GM12878 (cell line): ENCODE results near the gene DHX30. TPM values are rescaled to one million over a fixed set of nuclear protein-coding genes. Genes with fewer than 3 reads are reported as not detected.

Source experiments
- ATAC-seq: fragments of 200-7000 bp; cut with Tn5 transposase; 3 replicates; pipeline ENCODE4 v1.9.1; 2020; ENCODE audit warnings: mild to moderate bottlenecking, moderate library complexity
- BruUV-seq: library from RNA; stranded (reverse); fragments of 400-500 nt; replicated peaks from 2 replicates; lab custom pipeline; 2021; lab: Mats Ljungman, UMichigan
- CTCF ChIA-PET: fragments of 300-600 bp; sonication (Branson Sonifier 250); formaldehyde crosslinking; extraction: SDS; loops from one replicate; lab custom pipeline; 2021; ENCODE audit warnings: inconsistent platforms; lab: Yijun Ruan, JAX
- POLR2A ChIA-PET: fragments of 350-600 bp; formaldehyde crosslinking; extraction: SDS; loops from one replicate; lab custom pipeline; 2021; ENCODE audit warnings: inconsistent platforms; lab: Charles Lee
- RAD21 ChIA-PET: fragments of 300-600 bp; sonication (Branson Sonifier 250); formaldehyde crosslinking; loops from one replicate; lab custom pipeline; 2023; ENCODE audit warnings: antibody characterized with exemption; ENCODE audit not compliant: unreplicated experiment; lab: Charles Lee
- SMC1A ChIA-PET: fragments of 300-600 bp; sonication (Branson Sonifier 250); formaldehyde crosslinking; loops from one replicate; lab custom pipeline; 2023; ENCODE audit not compliant: unreplicated experiment, uncharacterized antibody; lab: Charles Lee
- DNase-seq: peaks from one replicate; pipeline ENCODE4 v3.0.0-alpha.2; 2011; ENCODE audit warnings: low read depth, low spot score
- FAIRE-seq: peaks from 3 replicates; lab custom pipeline; 2011; peaks lifted over from hg19 to GRCh38; lab: Jason Lieb, UNC
- H2AFZ ChIP-seq: 2 replicates; pipeline ENCODE4 v1.6.0; 2011; ENCODE audit warnings: low read depth, low read length, control low read depth; ENCODE audit not compliant: control insufficient read depth
- H3K27ac ChIP-seq: 2 replicates; pipeline ENCODE4 v1.5.1; 2011; ENCODE audit warnings: control low read depth; ENCODE audit not compliant: control insufficient read depth, insufficient read depth
- H3K27me3 ChIP-seq, 2 experiments: replicated peaks in 1 of 2; 2 replicates each; pipeline versions ENCODE4 v1.6.0 to v1.6.1; 2011; ENCODE audit warnings: low read length in 1 of 2; ENCODE audit not compliant: control insufficient read depth in 2 of 2, insufficient read depth in 2 of 2
- H3K36me3 ChIP-seq, 2 experiments: 2 replicates each; pipeline ENCODE4 v1.5.1; 2011; ENCODE audit warnings: low read length in 1 of 2; ENCODE audit not compliant: control insufficient read depth in 2 of 2, insufficient read depth in 2 of 2
- H3K4me1 ChIP-seq: 2 replicates; pipeline ENCODE4 v1.6.1; 2011; ENCODE audit warnings: mild to moderate bottlenecking, low read length, moderate library complexity, mixed read lengths; ENCODE audit not compliant: control insufficient read depth, insufficient read depth
- H3K4me2 ChIP-seq: 2 replicates; pipeline ENCODE4 v1.6.0; 2011; ENCODE audit warnings: control low read depth; ENCODE audit not compliant: control insufficient read depth, insufficient read depth
- H3K4me3 ChIP-seq: fragments of 200-600 bp; sonication (generic); 2 replicates; pipeline ENCODE4 v1.5.1; 2016
- H3K79me2 ChIP-seq: 2 replicates; pipeline ENCODE4 v1.6.0; 2011; ENCODE audit warnings: low read length; ENCODE audit not compliant: control insufficient read depth, insufficient read depth
- H3K9ac ChIP-seq: 2 replicates; pipeline ENCODE4 v1.8.0; 2011; ENCODE audit warnings: low read length, control low read depth, mixed read lengths; ENCODE audit not compliant: control insufficient read depth, insufficient read depth
- H3K9me3 ChIP-seq: replicated peaks from 3 replicates; pipeline ENCODE4 v1.5.1; 2011; ENCODE audit warnings: mild to moderate bottlenecking, low read length; ENCODE audit not compliant: control insufficient read depth, insufficient read depth
- H4K20me1 ChIP-seq: 2 replicates; pipeline ENCODE4 v1.6.0; 2011; ENCODE audit not compliant: control insufficient read depth, insufficient read depth
- MEF2B ChIP-seq: fragments of 450-650 bp; IDR thresholded peaks from 2 replicates; pipeline ENCODE4 v1.6.1; 2018; ENCODE audit warnings: mild to moderate bottlenecking, moderate library complexity; ENCODE audit not compliant: partially characterized antibody, poor library complexity, severe bottlenecking
- PBX3 ChIP-seq: IDR thresholded peaks from 2 replicates; pipeline ENCODE4 v1.6.1; 2011; ENCODE audit warnings: mild to moderate bottlenecking, low read depth, low read length, moderate library complexity; ENCODE audit not compliant: insufficient replicate concordance
- POLR2A ChIP-seq: IDR thresholded peaks from 2 replicates; pipeline ENCODE4 v1.6.1; 2011; ENCODE audit warnings: low read depth, mild to moderate bottlenecking, low read length
- POLR2AphosphoS2 ChIP-seq: IDR thresholded peaks from 2 replicates; pipeline ENCODE4 v1.6.1; 2011; ENCODE audit warnings: low read depth, mild to moderate bottlenecking, low read length, improper control_type of control experiment, moderate library complexity
- POLR2AphosphoS5 ChIP-seq: IDR thresholded peaks from 2 replicates; pipeline ENCODE4 v1.6.1; 2011; ENCODE audit warnings: mild to moderate bottlenecking, low read length, inconsistent platforms
- RCOR1 ChIP-seq: conservative IDR thresholded peaks from 2 replicates; pipeline ENCODE4 v1.6.1; 2012; ENCODE audit warnings: low read depth, low read length, improper control_type of control experiment
- SIX5 ChIP-seq: IDR thresholded peaks from 2 replicates; pipeline ENCODE4 v1.6.1; 2011; ENCODE audit warnings: mild to moderate bottlenecking, low read depth, low read length, moderate library complexity; ENCODE audit not compliant: severe bottlenecking
- WGBS: methylation state at CpG from one replicate; pipeline ENCODE4 v1.1.6; 2016; ENCODE audit warnings: low lambda C conversion rate; ENCODE audit not compliant: insufficient replicate concordance, insufficient coverage; ENCODE audit errors: missing lambda C conversion rate; 5-methylcytosine and 5-hydroxymethylcytosine counted together
- in situ Hi-C: fragments of 300-500 bp; cut with MboI; formaldehyde crosslinking; loops from 9 replicates; pipeline ENCODE4 v1.14.3; 2018; ENCODE audit warnings: mixed read lengths
- intact Hi-C: fragments of 100-400 bp; cut with micrococcal nuclease; formaldehyde crosslinking; loops from one replicate; pipeline ENCODE4 v1.14.2; 2022; ENCODE audit not compliant: unreplicated experiment
- polyA plus RNA-seq, 11 experiments: library from polyadenylated mRNA; depleted of rRNA in 4 of 11; unstranded in 6 of 11; stranded (reverse) in 5 of 11; fragments of >200 nt; fragmentation: Nextera tagmentation in 4 of 11; fragmentation: Illumina TruSeq in 1 of 11; extraction: Ambion mirVana in 4 of 11; extraction: Trizol in 1 of 11; gene quantifications; 1 replicate in 1 of 11; 2 replicates in 10 of 11; pipeline versions ENCODE4 v1.2.1 to v1.2.3, GENCODE V29; 2011 to 2016; ENCODE audit warnings: inconsistent platforms in 2 of 11, missing spikeins in 2 of 11, low read depth in 1 of 11
- total RNA-seq, 4 experiments: library from RNA; depleted of rRNA in 3 of 4; stranded (reverse); fragments of >200 nt in 3 of 4; fragmentation: Illumina TruSeq in 1 of 4; extraction: Trizol in 1 of 4; gene quantifications; 2 replicates each; pipeline versions ENCODE4 v1.2.1 to v1.2.3, GENCODE V29; 2013 to 2021
- TF ChIP-seq, protein P1 (sequence below): IDR thresholded peaks from 2 replicates; pipeline ENCODE4 v1.6.1; 2012; ENCODE audit warnings: mild to moderate bottlenecking, low read depth, low read length

DHX30 gene
- total and polyA plus RNA-seq, 10 of the 15 experiments (the other 5 are each of a cell fraction or from before 2014, with no cell fraction given) = 9.5 to 75.3 (median 47.8) TPM

DNA sequence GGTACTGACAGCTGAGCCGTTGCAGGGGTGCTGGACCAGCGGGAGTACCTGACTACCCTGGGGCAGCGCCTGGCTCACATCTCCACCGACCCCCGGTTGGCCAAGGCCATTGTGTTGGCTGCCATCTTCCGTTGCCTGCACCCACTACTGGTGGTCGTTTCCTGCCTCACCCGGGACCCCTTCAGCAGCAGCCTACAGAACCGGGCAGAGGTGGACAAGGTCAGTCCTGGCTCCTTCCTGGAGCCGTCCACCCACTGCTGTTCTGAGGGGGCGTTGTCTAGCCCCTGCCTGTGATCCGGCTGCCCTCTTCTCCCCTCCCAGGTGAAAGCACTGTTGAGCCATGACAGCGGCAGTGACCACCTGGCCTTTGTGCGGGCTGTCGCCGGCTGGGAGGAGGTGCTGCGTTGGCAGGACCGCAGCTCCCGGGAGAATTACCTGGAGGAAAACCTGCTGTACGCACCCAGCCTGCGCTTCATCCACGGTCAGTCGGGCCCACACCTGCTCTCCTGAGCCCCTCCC, 45.7 kb downstream of the DHX30 start:
- TF ChIP-seq MEF2B (no peak), POLR2A (peak; percentile 54), POLR2AphosphoS2 (peak; percentile 60; the same call in 1 of the 2 replicates)
- no TSS peak for BruUV-seq
- intact Hi-C loops (no loop called here), in situ Hi-C loops (no loop called here)
- DNase-seq (no peak), FAIRE-seq (no peak), ATAC-seq (no peak)
- whole genome bisulfite sequencing = 95% methylated on average over 23 of the region's 23 CpGs
- H3K27ac ChIP-seq = no peak overlapping the region
- CTCF ChIA-PET = interaction anchor here (1.5 to 2.2 kb wide), 2 partner anchors 141 to 303 kb away, joined by 5 to 6 read pairs; no protein-coding TSS in a partner anchor
- H2AFZ ChIP-seq = no peak overlapping the region
- H4K20me1 ChIP-seq = no peaks in the 10 kb centered on the region
- RAD21 ChIA-PET = no interaction called here
- no peaks in the 10 kb centered on the region for H3K9me3 ChIP-seq
- H3K4me1 ChIP-seq = no peaks in the 10 kb centered on the region
- no peaks in the 10 kb centered on the region for H3K27me3 ChIP-seq
- H3K9ac ChIP-seq = no peak overlapping the region
- POLR2A ChIA-PET = no interaction called here
- H3K4me2 ChIP-seq = no peak overlapping the region
- SMC1A ChIA-PET = no interaction called here
- peaks cover 19 to 55% of the 10 kb centered on the region in 2 experiments for H3K36me3 ChIP-seq
- no peaks in the 10 kb centered on the region for H3K79me2 ChIP-seq
- no peak overlapping the region for H3K4me3 ChIP-seq

GRCh38 chr3:47849186-47849698, 46.3 kb downstream of the DHX30 start:
- FAIRE-seq = no peak
- no peaks in the 10 kb centered on the region for H3K4me1 ChIP-seq
- peaks cover 13 to 52% of the 10 kb centered on the region in 2 experiments for H3K36me3 ChIP-seq
- TF ChIP-seq POLR2A (peak; percentile 9; the same call in 1 of the 2 replicates), POLR2AphosphoS5 (0 out of 2 replicates have a peak, but pooled peaks have one; percentile 4), SIX5 (no peak), PBX3 (no peak), RCOR1 (no peak)
- TF ChIP-seq, protein P1, sequence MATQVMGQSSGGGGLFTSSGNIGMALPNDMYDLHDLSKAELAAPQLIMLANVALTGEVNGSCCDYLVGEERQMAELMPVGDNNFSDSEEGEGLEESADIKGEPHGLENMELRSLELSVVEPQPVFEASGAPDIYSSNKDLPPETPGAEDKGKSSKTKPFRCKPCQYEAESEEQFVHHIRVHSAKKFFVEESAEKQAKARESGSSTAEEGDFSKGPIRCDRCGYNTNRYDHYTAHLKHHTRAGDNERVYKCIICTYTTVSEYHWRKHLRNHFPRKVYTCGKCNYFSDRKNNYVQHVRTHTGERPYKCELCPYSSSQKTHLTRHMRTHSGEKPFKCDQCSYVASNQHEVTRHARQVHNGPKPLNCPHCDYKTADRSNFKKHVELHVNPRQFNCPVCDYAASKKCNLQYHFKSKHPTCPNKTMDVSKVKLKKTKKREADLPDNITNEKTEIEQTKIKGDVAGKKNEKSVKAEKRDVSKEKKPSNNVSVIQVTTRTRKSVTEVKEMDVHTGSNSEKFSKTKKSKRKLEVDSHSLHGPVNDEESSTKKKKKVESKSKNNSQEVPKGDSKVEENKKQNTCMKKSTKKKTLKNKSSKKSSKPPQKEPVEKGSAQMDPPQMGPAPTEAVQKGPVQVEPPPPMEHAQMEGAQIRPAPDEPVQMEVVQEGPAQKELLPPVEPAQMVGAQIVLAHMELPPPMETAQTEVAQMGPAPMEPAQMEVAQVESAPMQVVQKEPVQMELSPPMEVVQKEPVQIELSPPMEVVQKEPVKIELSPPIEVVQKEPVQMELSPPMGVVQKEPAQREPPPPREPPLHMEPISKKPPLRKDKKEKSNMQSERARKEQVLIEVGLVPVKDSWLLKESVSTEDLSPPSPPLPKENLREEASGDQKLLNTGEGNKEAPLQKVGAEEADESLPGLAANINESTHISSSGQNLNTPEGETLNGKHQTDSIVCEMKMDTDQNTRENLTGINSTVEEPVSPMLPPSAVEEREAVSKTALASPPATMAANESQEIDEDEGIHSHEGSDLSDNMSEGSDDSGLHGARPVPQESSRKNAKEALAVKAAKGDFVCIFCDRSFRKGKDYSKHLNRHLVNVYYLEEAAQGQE = no peak
- H3K4me2 ChIP-seq = no peak overlapping the region
- no peak overlapping the region for H3K9ac ChIP-seq
- ChIA-PET POLR2A (no interaction called here), RAD21 (no interaction called here), CTCF (interaction anchor here (0.7 to 2.2 kb wide), 3 partner anchors 119 to 302 kb away, joined by 3 to 6 read pairs (median 5); no protein-coding TSS in a partner anchor), SMC1A (no interaction called here)
- H3K27me3 ChIP-seq = no peaks in the 10 kb centered on the region
- intact Hi-C loops = no loop called here
- no peak overlapping the region for H3K27ac ChIP-seq
- H2AFZ ChIP-seq = no peak overlapping the region
- no peaks in the 10 kb centered on the region for H4K20me1 ChIP-seq
- in situ Hi-C loops = no loop called here
- H3K9me3 ChIP-seq = no peaks in the 10 kb centered on the region
- H3K79me2 ChIP-seq = no peaks in the 10 kb centered on the region
- H3K4me3 ChIP-seq = no peak overlapping the region
- 90% methylated on average over 14 of the region's 14 CpGs for WGBS
- no peak for DNase-seq
- ATAC-seq = no peak
- BruUV-seq = no TSS peak
